CD4-positive, alpha-beta T cell treated with Interleukin-17A for 1 hour (primary cell): ENCODE measurements around the gene CCSER1.

ENCODE experiments used
- DNase-seq: peaks from one replicate; pipeline ENCODE4 v3.0.0-alpha.2; 2020

The CCSER1 gene

DNA sequence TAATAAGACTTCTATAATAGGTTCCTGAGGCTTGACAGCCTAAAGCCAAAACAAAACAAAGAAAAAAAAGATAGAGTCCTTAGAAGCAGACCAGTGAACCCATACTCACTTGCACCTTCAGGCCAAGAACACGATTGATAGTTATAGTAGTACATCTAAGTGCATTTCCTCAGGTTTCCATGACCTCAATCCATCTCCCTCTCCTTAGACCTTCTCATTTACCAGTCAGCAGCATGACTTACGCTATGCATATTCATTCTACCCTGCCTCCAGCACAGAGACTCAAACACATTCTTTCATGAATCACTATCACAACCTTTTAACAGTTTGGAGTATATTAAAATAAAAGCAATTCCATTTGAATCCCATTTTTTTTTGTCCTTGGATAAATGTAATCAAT lies 855.6 kb downstream of the CCSER1 start:
- DNase-seq = no peak

DNA sequence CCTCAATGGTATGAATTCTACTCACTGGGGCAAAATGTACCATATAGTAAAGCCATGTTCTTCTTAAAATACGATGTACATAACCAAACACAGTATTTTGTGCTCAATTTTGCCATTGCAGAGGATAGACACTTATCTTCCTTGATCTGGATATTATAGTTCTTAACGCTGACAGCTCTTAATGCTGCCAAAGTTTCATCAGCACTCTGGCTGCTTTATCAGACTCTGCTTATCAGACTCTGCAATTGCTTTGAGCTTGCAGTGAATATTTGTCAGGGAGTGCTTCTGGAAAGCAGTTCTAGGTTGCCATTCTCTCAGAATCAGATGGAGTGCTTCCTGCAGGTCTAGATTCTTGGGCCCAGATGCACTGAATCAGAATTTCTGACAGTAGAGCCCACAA lies 863.1 kb downstream of the CCSER1 start:
- DNase-seq = no peak

DNA sequence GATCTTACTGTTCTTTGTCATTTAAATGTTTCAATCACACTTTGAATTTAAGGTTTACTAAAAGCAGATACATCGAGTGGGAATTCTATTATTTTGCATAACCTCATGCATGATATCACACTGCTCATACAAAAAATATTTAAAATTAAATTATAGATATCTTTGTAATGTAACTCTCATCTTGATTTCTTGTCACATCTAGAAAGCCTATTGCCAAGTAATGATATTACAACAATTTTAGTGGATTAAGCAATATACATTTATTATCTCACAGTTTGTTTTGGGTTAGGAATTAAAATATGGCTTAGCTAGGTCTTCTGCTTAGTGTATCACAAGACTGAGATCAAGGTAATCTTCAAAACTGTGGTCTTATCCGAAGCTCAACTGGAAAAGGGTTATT lies 865.0 kb downstream of the CCSER1 start:
- DNase-seq = no peak

DNA sequence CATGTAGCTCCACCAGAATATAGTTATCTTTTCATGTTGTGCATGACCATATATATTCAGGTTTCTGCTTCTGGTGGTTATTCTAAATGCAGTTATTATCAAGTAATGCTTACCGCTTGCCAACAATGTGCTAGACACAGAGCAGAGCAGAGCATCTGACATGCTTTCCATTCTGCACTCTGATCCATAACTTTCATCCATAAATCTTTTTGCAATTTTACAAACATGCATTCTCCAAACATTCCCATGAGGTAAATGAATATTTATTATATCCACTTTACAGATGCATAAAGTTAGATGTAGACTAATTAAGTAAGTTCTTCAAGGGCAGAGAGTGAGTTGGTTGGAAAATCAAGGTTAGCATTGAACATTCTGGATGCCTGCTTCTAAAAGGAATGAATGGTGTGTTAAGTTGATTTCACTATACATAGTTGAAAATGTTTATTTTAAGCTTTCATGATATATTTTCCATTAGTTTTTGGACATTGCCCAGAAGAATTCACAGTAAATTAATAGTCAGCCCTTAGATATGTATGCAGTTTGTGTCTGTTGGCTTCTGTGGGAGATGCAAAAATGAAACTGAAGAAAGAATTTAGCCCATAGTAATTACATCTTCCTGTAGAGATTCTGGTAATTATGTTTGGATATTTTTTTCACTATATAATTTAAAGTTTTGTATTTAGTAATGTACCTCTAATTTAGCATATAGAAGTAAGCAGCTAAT lies 867.8 kb downstream of the CCSER1 start:
- no peak for DNase-seq

DNA sequence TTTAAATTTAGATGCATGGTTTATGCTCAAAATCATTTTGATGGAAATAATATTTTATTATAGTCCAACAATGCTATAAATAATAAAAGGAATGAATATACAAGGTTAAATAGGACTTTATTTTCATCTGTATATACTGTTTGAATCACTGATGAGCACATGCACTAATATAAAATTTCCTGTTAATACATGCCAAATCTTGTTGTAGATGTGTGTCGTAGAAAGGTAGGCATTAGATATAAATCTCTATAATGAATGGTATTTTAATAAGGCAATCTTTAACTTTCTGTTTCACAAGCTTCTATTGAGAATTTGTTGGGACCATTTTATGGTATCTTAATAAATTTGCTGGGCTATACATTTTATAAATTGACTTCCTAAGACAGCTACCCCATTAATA lies 868.8 kb downstream of the CCSER1 start:
- no peak for DNase-seq

DNA sequence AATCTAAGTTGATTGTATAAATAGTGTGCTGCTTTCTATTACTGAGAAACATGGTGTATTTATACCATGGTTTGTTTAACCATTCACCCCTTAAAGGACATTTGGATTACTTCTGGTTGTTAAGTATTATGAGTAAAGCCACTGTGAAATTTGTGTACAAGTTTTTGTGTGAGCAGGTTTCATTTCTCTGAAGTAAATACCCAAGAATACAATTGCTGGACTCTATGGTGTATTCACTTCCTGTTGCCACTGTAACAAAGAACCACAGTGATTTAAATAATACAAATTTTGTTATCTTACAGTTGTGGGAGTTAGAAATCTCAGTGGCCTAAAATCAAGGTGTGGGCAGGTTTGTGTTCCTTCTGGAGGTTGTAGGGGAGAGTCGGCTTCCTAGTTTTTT lies 869.6 kb downstream of the CCSER1 start:
- DNase-seq = no peak

DNA sequence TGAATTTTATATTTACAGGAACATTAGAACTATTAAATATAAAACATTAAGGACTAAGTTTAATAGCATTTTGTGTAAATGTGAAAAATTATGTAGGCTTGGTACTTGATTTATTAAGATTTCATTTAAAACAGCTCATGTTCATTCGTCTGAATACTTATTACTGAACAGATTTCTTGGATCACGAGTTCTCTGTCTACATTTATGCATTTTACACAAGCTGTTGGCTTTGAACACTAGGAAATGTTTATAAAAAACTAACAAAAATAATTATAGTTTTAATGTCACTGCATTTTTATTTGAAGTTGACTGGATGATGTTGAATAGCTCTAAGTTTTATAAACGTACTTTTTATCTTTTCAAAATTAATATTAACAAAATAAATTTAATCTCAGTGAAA lies 888.7 kb downstream of the CCSER1 start:
- no peak for DNase-seq

DNA sequence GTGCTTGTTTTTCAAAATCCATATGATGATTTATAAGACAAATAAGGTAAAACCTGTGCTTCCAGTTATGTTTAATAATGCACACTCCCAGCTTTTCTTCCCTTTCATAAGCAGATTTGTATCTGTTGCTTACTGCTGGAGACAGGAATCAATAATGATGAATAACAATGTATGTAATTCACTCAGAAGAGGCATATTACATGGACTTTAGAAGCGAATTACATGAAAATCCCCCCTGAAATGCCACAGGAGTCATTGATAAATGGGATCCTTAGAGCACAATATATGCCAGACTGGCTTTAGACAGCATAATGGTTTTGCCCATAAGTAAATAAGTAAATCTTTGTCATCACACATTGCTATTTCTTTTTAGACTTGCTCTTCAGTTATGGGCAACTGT lies 892.3 kb downstream of the CCSER1 start:
- no peak for DNase-seq

DNA sequence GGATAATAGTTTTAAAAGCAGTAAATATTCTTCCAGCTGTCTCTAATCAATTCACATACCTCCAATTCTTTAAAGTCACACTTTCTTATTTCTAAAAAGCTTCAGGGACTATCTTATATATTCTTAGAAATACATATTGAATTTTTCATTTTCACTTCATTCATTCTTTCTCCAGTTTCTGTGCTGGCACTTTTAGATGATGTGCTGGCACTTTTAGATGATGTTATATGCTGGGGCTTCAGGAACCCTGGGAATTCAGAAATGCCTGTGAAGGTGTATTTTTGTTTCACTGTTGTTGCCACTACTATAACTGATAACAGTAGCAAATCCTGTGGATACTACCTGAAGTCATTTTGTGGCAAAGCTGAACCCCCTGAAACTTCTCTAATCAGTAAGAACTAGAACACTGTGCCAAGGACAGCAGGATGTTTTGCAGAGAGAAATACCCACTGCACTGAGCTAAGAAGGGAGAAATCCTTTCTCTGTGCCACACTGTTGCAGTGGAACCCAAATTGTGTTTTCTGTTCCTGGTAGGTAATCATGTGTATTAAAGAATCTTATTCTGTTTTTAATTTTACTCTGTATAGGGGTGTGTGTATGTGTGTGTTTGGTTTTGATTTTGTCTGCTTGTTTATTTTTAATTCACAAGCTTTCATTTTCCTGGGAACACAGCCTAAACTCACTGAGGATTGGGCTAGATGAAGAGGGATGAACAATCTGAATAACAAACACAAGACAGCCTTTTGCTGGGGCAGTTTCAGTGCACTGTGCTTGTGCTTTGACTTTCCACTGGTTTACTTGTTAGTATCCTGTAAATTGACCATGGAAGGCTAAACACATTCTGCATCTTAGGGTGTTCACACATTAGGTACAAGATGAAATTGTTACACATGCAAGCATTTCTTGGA lies 898.3 kb downstream of the CCSER1 start:
- DNase-seq = no peak

DNA sequence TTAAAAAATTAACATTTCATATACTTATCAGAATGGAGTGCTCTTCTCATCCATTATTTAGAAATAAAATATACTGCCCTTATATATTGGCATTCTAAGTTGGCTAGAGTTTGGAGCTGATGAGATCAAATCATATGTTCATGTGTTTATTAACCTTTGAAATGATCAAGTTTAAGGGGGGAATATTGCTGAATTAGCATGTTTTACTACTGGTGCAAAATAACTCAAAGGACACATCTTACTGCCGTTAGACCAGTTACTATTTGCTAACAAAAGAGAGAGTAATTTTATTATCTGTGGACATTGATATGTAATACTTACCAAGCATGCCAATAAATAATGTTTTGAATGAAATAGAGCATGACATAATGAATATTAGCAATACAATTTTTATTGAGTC lies 901.0 kb downstream of the CCSER1 start:
- DNase-seq = no peak

DNA sequence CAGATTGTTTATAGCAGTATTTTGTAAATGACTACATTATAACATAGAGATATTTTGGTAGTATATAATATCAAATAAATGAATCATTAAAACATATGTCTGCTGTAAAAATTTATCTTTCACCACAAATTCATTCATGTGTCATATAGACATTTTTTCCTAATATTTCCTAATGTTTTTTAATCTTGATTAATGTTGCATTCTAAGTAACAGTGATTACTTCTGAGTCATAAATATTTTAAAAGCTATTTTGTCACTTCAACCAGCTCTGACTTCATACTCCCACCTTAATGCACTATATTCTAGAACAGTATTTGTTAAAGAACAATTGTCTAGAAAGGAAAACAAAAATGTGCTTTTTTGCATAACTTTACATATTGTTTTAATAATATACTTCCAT lies 904.6 kb downstream of the CCSER1 start:
- DNase-seq = no peak

DNA sequence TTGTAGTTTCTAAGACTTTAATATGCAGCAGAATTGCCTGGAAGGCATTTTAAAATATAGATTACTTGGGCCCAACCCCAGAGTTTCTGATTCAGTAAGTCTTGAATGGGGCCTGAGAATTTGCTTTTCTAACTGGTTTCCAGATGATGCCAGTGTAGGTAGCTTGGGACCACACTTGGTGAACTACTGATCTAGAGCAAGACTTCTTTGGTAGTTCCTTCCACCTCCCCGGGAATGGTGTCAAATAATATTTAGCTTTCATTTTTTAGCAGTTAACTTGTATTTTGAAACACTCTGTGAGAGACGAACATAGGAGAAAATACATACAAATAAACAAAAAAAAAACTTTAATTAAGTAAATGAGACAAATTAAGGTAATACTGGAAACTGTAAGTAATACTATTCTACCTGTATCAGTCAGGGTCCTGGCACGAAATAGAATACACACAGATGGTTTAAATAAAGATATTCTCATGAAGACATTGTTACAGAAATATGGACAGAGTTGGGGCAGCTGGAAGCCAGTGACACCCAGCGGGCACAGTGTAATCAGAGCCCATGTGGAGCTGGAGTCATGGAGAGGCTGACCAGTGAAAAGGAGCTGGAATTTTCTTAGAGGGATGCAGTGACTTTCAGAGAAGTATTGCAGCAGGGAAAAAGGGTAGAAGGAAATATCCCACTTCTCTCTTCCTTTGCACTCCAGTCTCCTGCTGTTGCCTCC lies 905.7 kb downstream of the CCSER1 start:
- DNase-seq = no peak

DNA sequence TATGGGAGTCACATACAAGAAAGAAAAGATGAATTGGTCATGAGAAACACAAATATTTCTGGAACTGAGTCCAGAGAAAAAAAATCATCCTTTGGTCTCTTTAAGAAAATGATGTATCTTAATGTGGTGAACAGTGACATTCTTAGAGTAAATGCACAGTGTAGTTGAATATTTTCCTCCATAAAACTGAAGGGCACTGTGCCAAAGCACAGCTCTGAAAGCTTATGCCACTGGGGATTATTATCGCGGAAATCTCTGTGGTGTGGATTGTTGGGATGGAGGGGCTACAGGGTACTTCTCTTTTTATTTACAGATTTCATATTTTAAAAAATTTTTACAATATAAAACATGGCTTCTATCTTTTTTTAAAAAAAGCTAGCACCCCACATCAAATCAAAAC lies 908.1 kb downstream of the CCSER1 start:
- no peak for DNase-seq

DNA sequence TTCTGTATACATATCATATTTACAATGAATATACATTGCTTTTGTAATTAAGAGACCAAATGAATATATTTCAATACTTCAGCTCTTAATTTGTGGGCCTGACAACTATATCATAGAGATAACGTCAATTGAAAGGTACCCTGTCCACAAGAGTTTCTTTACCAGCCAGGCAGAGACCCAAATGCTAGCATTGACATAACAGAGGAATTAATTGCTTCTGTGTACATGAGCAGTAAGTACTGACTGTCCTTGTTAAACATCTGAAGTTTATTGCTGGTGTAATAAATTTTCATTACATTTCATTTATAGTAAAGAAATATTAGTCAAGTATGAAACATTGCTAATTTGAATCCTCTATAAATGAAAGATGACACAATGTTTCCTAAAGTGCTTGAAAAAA lies 910.8 kb downstream of the CCSER1 start:
- DNase-seq = no peak

DNA sequence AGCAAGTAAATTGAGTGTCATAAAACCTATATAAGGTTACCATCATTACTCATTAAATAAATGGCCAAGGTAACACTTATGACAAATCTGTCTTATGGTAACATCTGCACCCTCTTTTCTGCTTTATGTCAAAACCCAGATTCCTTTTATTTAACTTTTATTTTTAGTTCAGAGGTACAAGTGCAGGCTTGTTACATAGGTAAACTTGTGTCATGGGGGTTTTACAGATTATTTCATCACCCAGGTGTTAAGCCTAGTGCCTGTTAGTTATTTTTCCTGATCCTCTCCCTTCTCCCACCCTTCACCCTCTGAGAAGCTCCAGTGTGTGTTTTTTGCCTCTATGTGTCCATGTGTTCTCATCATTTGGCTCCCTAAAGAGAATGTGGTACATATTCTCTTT lies 930.7 kb downstream of the CCSER1 start:
- no peak for DNase-seq

DNA sequence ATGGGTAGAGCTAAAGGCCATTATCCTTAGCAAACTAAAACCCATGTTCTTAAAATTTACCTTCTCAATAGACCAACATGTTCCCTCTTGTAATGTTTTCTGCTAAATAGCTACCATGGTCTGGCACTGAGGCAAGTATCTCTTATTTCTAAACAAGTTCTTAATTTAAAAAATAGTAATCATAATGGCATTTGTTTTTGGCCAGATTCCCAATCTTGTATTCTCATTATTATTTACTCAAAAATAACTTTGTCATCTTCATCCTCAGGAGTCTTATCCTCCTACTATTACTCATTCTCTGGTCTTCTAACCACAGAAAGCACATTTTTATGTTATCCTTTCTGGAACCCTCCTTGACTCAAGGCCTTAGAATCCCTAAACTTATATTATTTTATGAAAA lies 931.2 kb downstream of the CCSER1 start:
- DNase-seq = no peak

DNA sequence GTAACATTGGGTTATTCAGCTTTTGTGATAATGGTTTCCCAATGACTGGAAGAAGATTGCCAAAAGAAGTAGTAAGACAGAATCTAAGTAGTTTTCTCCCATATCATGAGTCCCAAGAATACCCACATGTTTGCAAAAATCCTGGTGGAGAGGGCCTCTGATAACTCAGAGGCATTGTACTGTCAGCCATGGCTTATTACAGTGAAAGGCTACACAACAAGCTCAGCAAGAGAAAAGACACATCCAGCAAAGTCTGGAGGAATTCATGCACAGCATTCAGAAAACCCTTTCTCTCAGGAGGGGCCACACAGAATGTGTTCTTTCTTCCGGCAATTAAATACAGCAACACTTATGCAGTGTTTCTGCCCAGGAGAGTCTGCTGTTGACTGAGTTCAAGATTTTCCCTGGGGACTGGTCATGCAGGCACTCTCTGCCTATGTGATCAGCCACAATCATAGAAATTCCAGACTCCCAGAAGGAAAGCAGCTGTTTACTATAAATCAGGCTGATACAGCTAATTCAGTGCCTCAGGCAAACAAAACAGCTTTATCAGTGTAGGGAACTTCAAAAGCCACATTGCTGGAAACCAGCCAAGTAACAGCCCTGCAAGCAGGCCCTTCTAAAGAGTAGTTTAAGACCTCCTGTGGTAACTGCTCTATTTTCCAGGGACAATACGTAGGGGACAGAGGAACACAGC lies 937.1 kb downstream of the CCSER1 start:
- DNase-seq = no peak

DNA sequence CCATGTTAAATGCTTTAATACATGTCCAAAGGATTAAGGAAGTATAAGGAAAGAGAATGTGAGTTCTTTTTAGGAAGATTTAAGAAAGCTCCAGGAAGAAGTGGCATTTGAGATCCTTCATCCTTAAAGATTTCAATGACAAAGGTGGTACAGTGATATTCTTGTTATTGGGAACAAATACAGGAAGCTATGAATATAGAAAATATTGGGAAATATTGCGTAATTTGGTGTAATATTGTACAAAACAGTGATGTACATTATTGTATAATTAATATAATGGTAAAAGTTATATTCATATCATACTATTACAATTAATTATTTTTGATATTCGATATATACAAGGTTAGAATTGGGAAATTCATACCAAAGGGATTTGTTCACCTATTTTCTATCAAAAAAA lies 937.9 kb downstream of the CCSER1 start:
- DNase-seq = no peak

DNA sequence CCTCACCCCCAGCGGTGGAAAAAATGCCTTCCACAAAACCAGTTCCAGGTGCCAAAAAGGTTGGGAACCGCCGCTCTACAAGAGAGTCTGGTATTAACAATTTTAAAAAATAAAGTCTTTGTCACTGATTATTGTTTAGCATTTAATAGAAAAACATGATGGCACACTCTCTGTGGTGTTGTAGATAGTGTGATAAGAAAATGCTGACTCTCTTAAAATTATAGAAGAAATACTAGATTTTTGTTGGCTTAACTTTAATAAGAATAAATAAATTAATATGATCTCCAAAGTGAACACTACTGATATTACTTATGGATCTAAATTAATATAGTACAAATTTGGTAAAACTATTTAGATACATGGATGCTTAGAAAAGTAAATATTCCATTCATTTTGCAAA lies 943.5 kb downstream of the CCSER1 start:
- no peak for DNase-seq

DNA sequence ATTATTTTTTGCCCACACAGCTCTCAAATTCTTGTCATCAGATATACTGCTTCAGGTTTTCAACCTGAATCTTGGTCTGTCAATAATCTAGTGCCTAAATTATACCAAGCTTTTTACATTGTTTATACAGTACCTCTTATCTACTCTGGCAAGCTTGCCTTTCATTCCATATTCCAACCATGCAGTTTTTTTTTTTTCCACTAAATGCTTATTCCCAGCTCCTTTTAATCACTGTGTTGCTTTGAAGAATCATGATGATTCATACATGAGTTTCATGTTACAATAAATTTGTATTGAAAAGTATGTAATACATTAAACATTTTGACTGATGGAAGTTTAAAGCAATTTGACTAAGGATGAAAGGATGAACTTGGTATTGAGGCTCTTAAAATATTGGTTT lies 949.0 kb downstream of the CCSER1 start:
- DNase-seq = no peak

DNA sequence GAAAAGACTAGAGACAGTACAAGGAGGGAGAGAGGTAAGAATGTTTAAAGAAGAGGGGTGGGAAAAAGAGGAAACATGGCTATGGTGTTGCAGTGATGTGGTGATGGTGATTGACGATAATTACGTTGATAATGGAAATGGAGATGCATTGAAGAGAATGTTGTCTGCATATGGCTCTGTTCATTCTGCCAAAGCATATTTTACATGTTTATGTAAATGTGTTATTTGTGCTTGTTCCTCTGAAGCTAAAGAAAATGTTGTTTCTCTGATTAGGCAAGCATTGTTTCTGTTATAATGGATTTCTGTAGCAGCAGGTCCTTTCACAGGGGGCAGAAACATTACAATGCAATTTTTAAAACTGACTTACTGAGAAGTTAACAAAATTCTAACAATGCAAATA lies 958.8 kb downstream of the CCSER1 start:
- DNase-seq = no peak

DNA sequence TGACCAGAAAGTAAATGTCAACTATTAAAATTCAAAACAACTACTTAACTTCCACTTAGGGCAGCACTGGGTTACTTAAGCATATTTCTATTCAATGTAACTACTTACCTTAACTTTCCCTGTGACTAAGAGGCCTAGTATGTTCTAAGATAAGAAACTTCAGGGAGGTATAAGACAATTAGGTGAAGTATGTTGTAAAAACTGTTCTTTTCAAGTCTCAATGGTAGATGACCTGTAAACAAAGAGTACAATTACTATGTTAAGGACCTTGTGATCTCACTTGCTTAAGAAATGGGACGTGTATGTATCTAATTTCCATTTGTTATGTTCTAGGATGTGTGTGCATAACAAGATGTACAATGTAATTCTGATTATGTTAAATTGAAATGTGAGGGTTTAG lies 960.5 kb downstream of the CCSER1 start:
- no peak for DNase-seq

DNA sequence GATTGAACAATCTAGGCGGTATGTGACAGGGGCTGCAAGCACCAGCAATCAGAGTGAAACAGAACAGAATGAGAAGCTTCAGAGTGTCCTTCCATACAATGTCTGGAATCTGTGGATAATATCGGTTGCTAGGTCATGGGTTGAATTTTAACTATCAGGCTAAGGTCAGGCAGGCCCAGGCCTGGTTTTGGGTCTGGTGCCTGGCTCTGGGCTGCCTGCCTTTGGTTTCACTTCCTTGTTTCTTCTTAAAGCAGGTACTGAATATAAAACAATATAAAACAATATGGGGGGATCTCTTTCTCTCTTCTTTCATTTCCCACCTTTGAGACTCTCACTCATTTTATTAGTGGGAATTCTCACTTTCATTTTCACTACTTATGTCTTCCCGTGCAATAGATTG lies 962.0 kb downstream of the CCSER1 start:
- no peak for DNase-seq
